K562 (cell line): ENCODE data around the gene MTHFD2. TPM values are rescaled to one million over a fixed set of nuclear protein-coding genes. Genes with fewer than 3 reads are reported as not detected.

Source experiments
- ATAC-seq: fragments of 200-7000 bp; cut with Tn5 transposase; 3 replicates; pipeline ENCODE4 v1.9.1; 2020; ENCODE audit warnings: moderate library complexity
- BruUV-seq: library from RNA; stranded (reverse); fragments of 400-500 nt; replicated peaks from 2 replicates; lab custom pipeline; 2021; lab: Mats Ljungman, UMichigan
- CTCF ChIA-PET: fragments of 300-600 bp; formaldehyde crosslinking; extraction: SDS; loops from one replicate; lab custom pipeline; 2021; ENCODE audit warnings: low intra/inter-chr PET ratio; lab: Yijun Ruan, JAX
- POLR2A ChIA-PET: fragments of 300-600, 350-650 bp; sonication (Branson Sonifier 250); formaldehyde crosslinking; extraction: SDS; loops from one replicate; lab custom pipeline; 2021; ENCODE audit warnings: antibody characterized with exemption, inconsistent platforms; lab: Yijun Ruan, JAX
- DNase-seq, 4 experiments: peaks; one replicate each; pipeline versions ENCODE4 v3.0.0 to v3.0.0-alpha.2; 2011 to 2018; ENCODE audit warnings: low spot score in 3 of 4, mixed read lengths in 3 of 4; ENCODE audit errors: extremely low read depth in 1 of 4
- FAIRE-seq: peaks from 2 replicates; lab custom pipeline; 2011; peaks lifted over from hg19 to GRCh38; lab: Jason Lieb, UNC
- H2AFZ ChIP-seq: 2 replicates; pipeline ENCODE4 v1.6.0; 2011; ENCODE audit warnings: low read depth, low read length, control low read depth, inconsistent platforms
- H3K27ac ChIP-seq: fragments of 200-600 bp; 3 replicates; pipeline ENCODE4 v1.8.0; 2011; ENCODE audit warnings: low read depth, mild to moderate bottlenecking, control low read depth, inconsistent platforms, low read length, moderate library complexity, mixed read lengths; ENCODE audit errors: extremely low read depth
- H3K27me3 ChIP-seq, 2 experiments: fragments of 300-600 bp in 1 of 2; 2 replicates in 1 of 2; 3 replicates in 1 of 2; pipeline versions ENCODE4 v1.6.0 to v1.8.0; 2011; ENCODE audit warnings: inconsistent platforms in 2 of 2, low read length in 2 of 2, mild to moderate bottlenecking in 1 of 2, mixed read lengths in 1 of 2, moderate library complexity in 1 of 2; ENCODE audit not compliant: control insufficient read depth in 2 of 2, insufficient read depth in 2 of 2
- H3K36me3 ChIP-seq: fragments of 300-600 bp; 3 replicates; pipeline ENCODE4 v1.8.0; 2011; ENCODE audit warnings: mild to moderate bottlenecking, low read length, inconsistent platforms; ENCODE audit not compliant: control insufficient read depth, insufficient read depth
- H3K4me1 ChIP-seq, 2 experiments: fragments of 200-600 bp in 1 of 2; replicated peaks in 1 of 2; 2 replicates in 1 of 2; 3 replicates in 1 of 2; pipeline versions ENCODE4 v1.5.1 to v1.8.0; 2011; ENCODE audit warnings: inconsistent platforms in 2 of 2, low read length in 2 of 2, mild to moderate bottlenecking in 1 of 2, mixed read lengths in 1 of 2, moderate library complexity in 1 of 2; ENCODE audit not compliant: control insufficient read depth in 2 of 2, insufficient read depth in 2 of 2
- H3K4me2 ChIP-seq: 2 replicates; pipeline ENCODE4 v1.6.1; 2011; ENCODE audit warnings: low read length, control low read depth, inconsistent platforms, mixed read lengths; ENCODE audit not compliant: insufficient read depth
- H3K4me3 ChIP-seq: fragments of 200-600 bp; sonication (generic), shearing (Covaris generic); 2 replicates; pipeline ENCODE4 v1.5.1; 2016; ENCODE audit warnings: control low read depth, inconsistent platforms
- H3K79me2 ChIP-seq: fragments of 200-600 bp; 3 replicates; pipeline ENCODE4 v1.8.0; 2011; ENCODE audit warnings: low read length, inconsistent platforms; ENCODE audit not compliant: control insufficient read depth, insufficient read depth
- H3K9ac ChIP-seq, 2 experiments: 2 replicates each; pipeline versions ENCODE4 v1.6.0 to v1.6.1; 2011; ENCODE audit warnings: low read depth in 2 of 2, low read length in 2 of 2, control low read depth in 1 of 2, inconsistent platforms in 1 of 2, mild to moderate bottlenecking in 1 of 2, mixed read lengths in 1 of 2; ENCODE audit not compliant: insufficient read depth in 1 of 2
- H3K9me1 ChIP-seq: one replicate; pipeline ENCODE4 v1.6.0; 2011; ENCODE audit warnings: inconsistent platforms, mild to moderate bottlenecking, low read length, moderate library complexity; ENCODE audit not compliant: control insufficient read depth, insufficient read depth
- H3K9me3 ChIP-seq: replicated peaks from 2 replicates; pipeline ENCODE4 v1.5.1; 2011; ENCODE audit warnings: low read depth, low read length, inconsistent platforms; ENCODE audit not compliant: control insufficient read depth, insufficient read depth
- H4K20me1 ChIP-seq: replicated peaks from 2 replicates; pipeline ENCODE4 v1.6.1; 2011; ENCODE audit warnings: low read length, inconsistent platforms, mixed read lengths; ENCODE audit not compliant: control insufficient read depth, insufficient read depth
- BRF2 ChIP-seq: IDR thresholded peaks from 3 replicates; pipeline ENCODE4 v1.6.1; 2011; ENCODE audit warnings: borderline replicate concordance, mild to moderate bottlenecking; ENCODE audit not compliant: insufficient read length, insufficient read depth
- E2F8 ChIP-seq: fragments of 450-650 bp; IDR thresholded peaks from 2 replicates; pipeline ENCODE4 v1.7.1; 2018; ENCODE audit warnings: mild to moderate bottlenecking, low read depth; ENCODE audit not compliant: partially characterized antibody
- EP400 ChIP-seq: fragments of 450-650 bp; IDR thresholded peaks from 2 replicates; pipeline ENCODE4 v1.6.1; 2017; ENCODE audit warnings: antibody characterized with exemption, mild to moderate bottlenecking, moderate library complexity
- GMEB1 ChIP-seq: fragments of 250-450 bp; sonication (Bioruptor Pico); IDR thresholded peaks from 2 replicates; pipeline ENCODE4 v1.4.0; 2020; ENCODE audit warnings: mild to moderate bottlenecking
- HDAC8 ChIP-seq: fragments of 450-650 bp; IDR thresholded peaks from 2 replicates; pipeline ENCODE4 v1.6.1; 2016; ENCODE audit warnings: mild to moderate bottlenecking, missing genetic modification characterization, moderate library complexity, missing compliant biosample characterization
- ILK ChIP-seq: fragments of 450-650 bp; IDR thresholded peaks from 2 replicates; pipeline ENCODE4 v1.6.1; 2016; ENCODE audit warnings: missing genetic modification characterization, low read depth, mild to moderate bottlenecking, missing compliant biosample characterization, moderate library complexity, borderline replicate concordance
- IRF1 ChIP-seq: sonication (generic); formaldehyde crosslinking; IDR thresholded peaks from 2 replicates; pipeline ENCODE4 v1.8.0; 2022; ENCODE audit warnings: missing genetic modification reagents, mild to moderate bottlenecking, borderline replicate concordance
- KLF1 ChIP-seq: fragments of 450-650 bp; IDR thresholded peaks from 2 replicates; pipeline ENCODE4 v1.6.1; 2016; ENCODE audit warnings: missing genetic modification characterization, missing compliant biosample characterization
- SIX5 ChIP-seq, 2 experiments: IDR thresholded peaks; 2 replicates each; pipeline ENCODE4 v1.6.1; 2011; ENCODE audit warnings: low read length in 2 of 2, borderline replicate concordance in 1 of 2, low read depth in 1 of 2, mild to moderate bottlenecking in 1 of 2, moderate library complexity in 1 of 2; ENCODE audit not compliant: insufficient read depth in 1 of 2
- SRSF9 ChIP-seq: fragments of 200-400 bp; formaldehyde crosslinking; IDR thresholded peaks from 2 replicates; pipeline ENCODE4 v1.6.1; 2017; ENCODE audit warnings: low read depth, low read length, borderline replicate concordance
- ZNF263 ChIP-seq: sonication (generic); formaldehyde crosslinking; IDR thresholded peaks from 2 replicates; pipeline ENCODE4 v1.8.0; 2022; ENCODE audit warnings: mild to moderate bottlenecking, missing genetic modification reagents, borderline replicate concordance
- ZNF398 ChIP-seq: fragments of 250-450 bp; sonication (Bioruptor Pico); IDR thresholded peaks from 2 replicates; pipeline ENCODE4 v1.8.0; 2021; ENCODE audit warnings: moderate library complexity, mild to moderate bottlenecking, inconsistent platforms
- ZNF436 ChIP-seq: fragments of 250-450, 450-650 bp; sonication (Bioruptor Pico); formaldehyde crosslinking; IDR thresholded peaks from 2 replicates; pipeline ENCODE4 v1.7.0; 2020; ENCODE audit warnings: mild to moderate bottlenecking
- WGBS: fragments of 100-300 bp; shearing (Covaris generic); methylation state at CpG from one replicate; pipeline ENCODE4 v1.1.6; 2016; ENCODE audit warnings: low coverage, mixed read lengths; ENCODE audit not compliant: insufficient coverage; ENCODE audit errors: missing lambda C conversion rate; 5-methylcytosine and 5-hydroxymethylcytosine counted together
- in situ Hi-C: fragments of 300-500 bp; cut with MboI; formaldehyde crosslinking; loops from 4 replicates; pipeline ENCODE4 v1.15.0; 2018; ENCODE audit warnings: inconsistent platforms, mixed read lengths
- intact Hi-C: fragments of 100-400 bp; cut with micrococcal nuclease; formaldehyde crosslinking; loops from 2 replicates; pipeline ENCODE4 v1.14.2; 2022
- polyA plus RNA-seq, 8 experiments: library from polyadenylated mRNA; depleted of rRNA in 4 of 8; stranded (reverse) in 5 of 8; unstranded in 3 of 8; fragments of >200 nt; fragmentation: Nextera tagmentation in 2 of 8; fragmentation: Illumina TruSeq in 1 of 8; extraction: Ambion mirVana in 2 of 8; extraction: Trizol in 1 of 8; gene quantifications; 2 replicates each; pipeline versions ENCODE4 v1.2.1 to v1.2.3, GENCODE V29; 2011 to 2014; ENCODE audit warnings: inconsistent platforms in 1 of 8, missing spikeins in 1 of 8
- total RNA-seq, 7 experiments: library from RNA; depleted of rRNA in 6 of 7; stranded (reverse); fragments of >200 nt in 6 of 7; fragmentation: Illumina TruSeq in 2 of 7; extraction: Trizol in 2 of 7; gene quantifications; 2 replicates each; pipeline versions ENCODE4 v1.2.1 to v1.2.3, GENCODE V29; 2011 to 2021; ENCODE audit warnings: low replicate concordance in 1 of 7

MTHFD2 gene
- total and polyA plus RNA-seq, 9 of the 15 experiments (the other 6 are each of a cell fraction or from before 2014, with no cell fraction given), result 113 to 520 (median 234) TPM

GRCh38 chr2:74260495-74260894, 62.1 kb downstream of the MTHFD2 start:
- intact Hi-C loops (no loop called here), in situ Hi-C loops (loop anchor here (10.0 kb wide), 1 partner anchor 334 kb away; no protein-coding TSS in a partner anchor)
- Histone ChIP-seq H3K4me3 (no peak overlapping the region), H3K27me3 (peaks cover 2 to 26% of the 10 kb centered on the region in 2 experiments; a peak in 2 of 5 replicates), H4K20me1 (no peaks in the 10 kb centered on the region), H3K36me3 (no peaks in the 10 kb centered on the region), H3K4me1 (peaks cover 2 to 5% of the 10 kb centered on the region in 2 experiments; a peak in 2 of 5 replicates), H3K9me1 (no peaks in the 10 kb centered on the region), H3K9ac (peak overlapping the region in 1 of 2 experiments; percentile 10; a peak in 1 of 4 replicates), H3K9me3 (no peaks in the 10 kb centered on the region), H3K79me2 (no peaks in the 10 kb centered on the region), H2AFZ (no peak overlapping the region), H3K4me2 (no peak overlapping the region), H3K27ac (no peak overlapping the region)
- FAIRE-seq (no peak), ATAC-seq (no peak), DNase-seq (no peak)
- 9% methylated on average over 2 of the region's 2 CpGs for WGBS
- POLR2A ChIA-PET, result interaction anchor here (0.9 kb wide), 1 partner anchor 11 kb away, joined by 4 read pairs; no protein-coding TSS in a partner anchor
- no TSS peak for BruUV-seq
- CTCF ChIA-PET, result no interaction called here
- TF ChIP-seq ZNF398 (no peak), SIX5 (IDR thresholded peaks at IDR 0.05; ENCODE audit: borderline replicate concordance in 1 of 2, insufficient read depth in 1 of 2, low read depth in 1 of 2, low read length in 2 of 2) (no peak), ZNF436 (CRISPR knock-in tag) (no peak), EP400 (no peak), BRF2 (no peak), E2F8 (no peak), GMEB1 (CRISPR knock-in tag) (no peak), KLF1 (tag) (no peak), HDAC8 (tag) (no peak), ILK (tag) (no peak), ZNF263 (CRISPR knock-in tag) (no peak), SRSF9 (no peak), IRF1 (CRISPR knock-in tag) (no peak)
